Esophagus squamous epithelium (tissue), 4 donors: ENCODE results near the gene UNC5C.

Experiments
- CTCF ChIP-seq, 6 experiments: fragments of 450-650 bp in 4 of 6; fragments of 200-600 bp in 2 of 6; sonication (generic) in 2 of 6; IDR thresholded peaks; one replicate each; pipeline ENCODE4 v1.5.1; 2016 to 2019; ENCODE audit warnings: antibody characterized with exemption in 6 of 6, mild to moderate bottlenecking in 4 of 6, moderate library complexity in 4 of 6
- POLR2A ChIP-seq, 4 donors: fragments of 450-650 bp; IDR thresholded peaks; one replicate each; pipeline ENCODE4 v1.6.1; 2017; ENCODE audit warnings: antibody characterized with exemption in 4 of 4, mild to moderate bottlenecking in 4 of 4, moderate library complexity in 3 of 4

- TF ChIP-seq POLR2A (IDR thresholded peaks at IDR 0.05): no peak
- no peak for TF ChIP-seq CTCF (IDR thresholded peaks at IDR 0.05)
Observed at GRCh38 chr4:95394752-95395306, 153.9 kb downstream of the UNC5C start.
